ENCODE measurements around the gene APOBEC3C.
"Not testable (repeated sequence)": the region's sequence is repeated elsewhere in the genome, so short reads cannot be mapped to it uniquely, and the experiment has no call there.

Gene APOBEC3C

DNA sequence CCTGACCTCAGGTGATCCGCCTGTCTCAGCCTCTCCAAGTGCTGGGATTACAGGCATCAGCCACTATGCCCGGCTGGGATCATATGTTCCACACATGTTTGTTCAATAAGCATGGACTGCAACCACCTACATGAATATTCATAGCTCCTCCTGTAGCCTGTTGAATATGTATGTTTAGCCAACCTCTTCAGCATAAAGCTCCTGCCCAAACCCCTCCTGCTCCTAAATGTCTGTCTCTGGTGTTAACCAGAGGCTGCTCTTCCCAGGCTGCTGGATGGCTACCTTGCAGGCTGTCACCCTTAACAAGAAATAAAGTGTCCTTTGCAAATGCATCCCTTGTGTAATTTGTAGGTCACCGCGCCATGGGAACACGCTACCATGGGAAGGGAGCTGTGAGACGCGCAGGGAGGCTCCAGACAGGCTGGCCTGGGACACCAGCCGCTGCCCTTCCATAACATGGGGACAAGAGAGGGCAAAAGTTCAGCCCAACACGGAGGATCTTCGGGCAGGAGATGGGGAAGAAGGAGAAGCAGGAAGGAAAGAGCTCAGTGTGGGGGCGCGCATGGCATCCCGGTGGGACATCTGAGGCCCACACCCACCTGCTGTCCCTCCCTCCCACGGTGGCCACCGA lies 6.1 kb downstream of the APOBEC3C start:
- not testable (repeated sequence) for DNase-seq (ENCODE audit: low spot score)

DNA sequence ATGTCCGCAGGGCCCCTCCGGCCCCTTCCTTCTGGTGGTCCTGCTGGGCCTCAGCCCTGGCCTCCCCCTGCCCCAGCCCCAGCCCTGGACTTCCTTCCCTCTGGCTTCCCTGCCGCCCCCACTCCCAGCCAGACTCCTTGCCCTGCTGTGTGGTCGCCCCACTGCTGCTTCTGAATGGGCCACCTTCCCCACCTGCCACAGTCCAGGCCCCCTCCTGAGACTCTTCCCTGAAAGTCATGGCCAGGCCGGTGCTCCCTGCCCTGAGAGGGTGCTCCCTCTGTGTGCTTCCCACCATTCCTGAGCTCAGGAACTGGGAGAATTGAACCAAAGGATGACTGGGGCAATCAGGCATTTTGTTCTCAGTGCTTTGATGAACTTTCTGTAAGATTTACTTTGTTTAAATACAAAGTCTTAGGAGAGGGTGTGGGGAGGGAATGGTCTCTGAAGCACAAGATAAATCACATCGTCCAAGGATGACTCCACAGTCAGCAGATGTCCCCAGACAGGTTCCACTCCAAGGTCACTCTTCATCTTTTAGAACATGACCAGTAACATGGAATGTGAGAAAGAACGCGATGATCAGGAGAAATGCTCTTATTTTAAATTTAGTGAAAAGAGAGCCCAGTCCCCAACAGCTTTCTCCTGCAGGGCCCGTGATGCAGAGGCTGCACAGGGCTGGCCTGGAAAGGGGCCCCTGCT lies 7.6 kb downstream of the APOBEC3C start:
- DNase-seq (ENCODE audit: low spot score) = no peak

DNA sequence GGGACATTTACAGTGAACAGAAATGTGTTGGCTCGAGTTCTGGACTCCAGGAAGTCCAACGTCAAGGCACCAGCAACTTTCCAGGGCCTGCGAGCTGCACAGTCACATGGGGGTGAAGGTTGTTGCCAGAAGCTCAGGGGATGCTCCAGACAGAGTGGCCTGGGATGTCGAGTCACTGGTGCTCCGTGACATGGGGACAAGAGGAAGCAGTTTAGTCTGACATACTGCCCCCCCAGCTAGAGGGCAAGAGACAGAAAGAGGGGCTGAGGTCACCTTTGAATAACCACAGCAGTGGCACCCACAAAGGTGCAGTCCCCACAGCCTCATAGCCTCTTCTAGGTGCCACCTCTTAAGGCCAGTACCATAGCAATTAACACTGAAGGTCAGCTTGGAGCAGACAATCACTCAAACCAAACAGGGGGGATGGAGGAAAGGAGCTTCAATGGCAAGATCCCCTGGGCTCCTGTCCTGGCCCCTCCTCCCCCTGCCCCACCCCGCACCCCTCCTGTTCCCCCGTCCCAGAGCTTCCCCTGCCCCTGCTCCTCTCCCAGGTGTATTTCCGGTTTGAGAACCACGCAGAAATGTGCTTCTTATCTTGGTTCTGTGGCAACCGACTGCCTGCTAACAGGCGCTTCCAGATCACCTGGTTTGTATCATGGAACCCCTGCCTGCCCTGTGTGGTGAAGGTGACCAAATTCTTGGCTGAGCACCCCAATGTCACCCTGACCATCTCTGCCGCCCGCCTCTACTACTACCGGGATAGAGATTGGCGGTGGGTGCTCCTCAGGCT lies 10.7 kb downstream of the APOBEC3C start:
- no peak for DNase-seq (ENCODE audit: low spot score)

DNA sequence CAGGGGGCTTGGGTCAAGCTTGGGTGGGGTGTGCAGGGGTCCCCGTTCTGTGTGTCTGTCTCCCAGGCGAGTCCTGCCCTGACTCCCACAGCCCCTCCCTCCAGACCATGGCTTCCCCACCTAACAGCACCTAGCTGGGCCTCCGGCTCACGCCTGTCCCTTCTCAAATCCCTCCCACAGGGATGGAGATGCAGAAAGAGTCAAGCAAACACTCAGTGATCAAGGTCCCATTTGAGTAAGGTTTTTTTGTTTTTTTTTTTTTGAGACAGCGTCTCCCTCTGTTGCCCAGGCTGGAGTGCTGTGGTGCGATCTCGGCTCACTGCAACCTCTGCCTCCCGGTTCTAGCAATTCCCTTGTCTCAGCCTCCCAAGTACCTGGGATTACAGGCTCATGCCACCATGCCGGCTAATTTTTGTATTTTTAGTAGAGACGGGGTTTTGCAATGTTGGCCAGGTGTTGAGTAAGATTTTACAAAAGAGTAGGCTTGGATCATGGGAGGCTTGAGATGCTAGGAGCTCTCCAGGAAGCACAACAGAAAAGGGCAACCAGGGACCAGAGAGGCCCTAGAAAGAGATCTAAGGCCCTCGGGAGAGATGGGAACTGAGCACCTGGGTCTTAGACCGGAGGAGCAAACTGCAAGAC lies 12.6 kb downstream of the APOBEC3C start:
- DNase-seq (ENCODE audit: low spot score) = no peak

DNA sequence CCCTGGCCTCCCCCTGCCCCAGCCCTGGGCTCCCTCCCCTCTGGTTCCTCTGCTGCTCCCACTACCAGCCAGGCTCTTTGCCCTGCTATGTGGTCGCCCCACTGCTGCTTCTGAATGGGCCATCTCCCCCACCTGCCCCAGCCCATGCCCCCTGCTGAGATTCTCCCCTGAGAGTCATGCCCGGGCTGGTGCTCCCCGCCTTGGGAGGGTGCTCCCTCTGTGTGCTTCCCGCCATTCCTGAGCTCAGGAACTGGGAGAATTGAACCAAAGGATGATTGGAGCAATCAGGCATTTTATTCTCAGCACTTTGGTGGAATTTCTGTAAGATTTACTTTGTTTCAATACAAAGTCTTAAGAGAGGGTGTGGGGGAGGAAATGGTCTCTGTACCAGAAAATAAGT lies 13.7 kb downstream of the APOBEC3C start:
- no peak for DNase-seq (ENCODE audit: low spot score)

DNA sequence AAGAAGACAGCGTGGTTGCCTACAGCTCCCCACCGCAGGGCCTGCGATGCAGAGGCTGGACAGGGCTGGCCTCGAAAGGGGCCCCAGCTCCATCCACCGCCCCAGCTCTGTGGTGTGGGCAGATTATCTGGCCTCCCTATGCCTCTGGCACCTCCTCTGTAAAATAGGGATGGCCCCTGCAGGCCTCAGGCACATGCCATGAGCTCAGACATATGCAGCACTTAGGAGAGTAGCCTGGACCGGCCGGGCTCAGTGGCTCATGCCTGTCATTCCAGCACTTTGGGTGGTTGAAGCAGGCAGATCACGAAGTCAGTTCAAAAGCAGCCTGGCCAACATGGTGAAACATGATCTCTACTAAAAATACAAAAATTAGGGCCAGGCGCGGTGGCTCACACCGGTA lies 14.2 kb downstream of the APOBEC3C start:
- no peak for DNase-seq (ENCODE audit: low spot score)

DNA sequence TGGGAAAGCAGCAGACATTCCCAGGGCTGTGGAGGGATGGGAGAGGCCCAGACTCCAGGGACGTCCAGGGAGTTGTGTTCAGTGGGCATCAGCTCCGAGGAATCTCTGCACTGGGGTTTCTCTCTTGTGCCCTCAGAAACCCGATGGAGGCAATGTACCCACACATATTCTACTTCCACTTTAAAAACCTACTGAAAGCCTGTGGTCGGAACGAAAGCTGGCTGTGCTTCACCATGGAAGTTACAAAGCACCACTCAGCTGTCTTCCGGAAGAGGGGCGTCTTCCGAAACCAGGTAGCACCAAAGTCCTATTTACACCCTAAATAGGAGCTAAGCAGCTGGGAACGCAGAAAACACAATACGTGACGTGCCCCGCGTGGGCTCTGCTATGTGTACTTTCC lies 15.2 kb downstream of the APOBEC3C start:
- DNase-seq (ENCODE audit: low spot score) = no peak

DNA sequence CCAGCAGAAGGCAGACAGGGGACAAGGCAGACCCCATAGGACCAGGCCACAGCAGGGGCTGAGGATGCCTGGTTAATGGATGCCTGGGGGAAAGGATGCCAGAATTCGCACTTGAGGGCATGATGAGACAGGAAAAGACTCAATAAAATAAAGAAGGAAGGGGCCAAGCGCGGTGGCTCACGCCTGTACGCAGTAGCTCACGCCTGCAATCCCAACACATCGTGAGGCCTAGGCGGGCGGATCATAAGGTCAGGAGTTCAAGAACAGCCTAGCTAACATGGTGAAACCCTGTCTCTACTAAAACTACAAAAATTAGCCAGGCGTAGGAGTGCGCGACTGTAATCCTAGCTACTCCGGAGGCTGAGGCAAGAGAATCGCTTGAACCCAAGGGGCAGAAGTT lies 16.6 kb downstream of the APOBEC3C start:
- no peak for DNase-seq (ENCODE audit: low spot score)

DNA sequence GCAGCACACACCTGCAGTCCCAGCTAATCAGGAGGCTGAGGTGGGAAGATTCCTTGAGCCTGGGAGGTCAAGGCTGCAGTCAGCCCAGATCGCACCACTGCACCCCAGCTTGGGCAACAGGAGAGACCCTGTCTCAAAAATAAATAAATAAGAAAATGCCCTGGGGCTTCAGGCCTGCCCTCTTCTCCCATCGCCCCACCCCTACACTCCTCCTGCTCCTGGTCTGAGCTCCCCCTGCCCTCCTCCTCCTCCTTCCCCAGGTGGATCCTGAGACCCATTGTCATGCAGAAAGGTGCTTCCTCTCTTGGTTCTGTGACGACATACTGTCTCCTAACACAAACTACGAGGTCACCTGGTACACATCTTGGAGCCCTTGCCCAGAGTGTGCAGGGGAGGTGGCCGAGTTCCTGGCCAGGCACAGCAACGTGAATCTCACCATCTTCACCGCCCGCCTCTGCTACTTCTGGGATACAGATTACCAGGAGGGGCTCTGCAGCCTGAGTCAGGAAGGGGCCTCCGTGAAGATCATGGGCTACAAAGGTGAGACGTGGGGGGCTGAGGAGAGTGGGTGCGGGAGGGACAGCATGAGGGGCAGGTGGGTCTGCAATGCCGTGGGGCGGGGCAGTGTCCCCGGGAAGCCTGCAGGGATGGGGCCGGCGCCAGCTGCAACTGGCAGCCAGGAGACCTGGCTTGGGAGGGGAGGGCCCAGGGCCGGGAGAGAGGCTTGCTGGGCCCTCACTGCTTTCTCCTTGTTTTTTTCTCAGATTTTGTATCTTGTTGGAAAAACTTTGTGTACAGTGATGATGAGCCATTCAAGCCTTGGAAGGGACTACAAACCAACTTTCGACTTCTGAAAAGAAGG lies 17.6 kb downstream of the APOBEC3C start:
- DNase-seq (ENCODE audit: low spot score) = not testable (repeated sequence)

DNA sequence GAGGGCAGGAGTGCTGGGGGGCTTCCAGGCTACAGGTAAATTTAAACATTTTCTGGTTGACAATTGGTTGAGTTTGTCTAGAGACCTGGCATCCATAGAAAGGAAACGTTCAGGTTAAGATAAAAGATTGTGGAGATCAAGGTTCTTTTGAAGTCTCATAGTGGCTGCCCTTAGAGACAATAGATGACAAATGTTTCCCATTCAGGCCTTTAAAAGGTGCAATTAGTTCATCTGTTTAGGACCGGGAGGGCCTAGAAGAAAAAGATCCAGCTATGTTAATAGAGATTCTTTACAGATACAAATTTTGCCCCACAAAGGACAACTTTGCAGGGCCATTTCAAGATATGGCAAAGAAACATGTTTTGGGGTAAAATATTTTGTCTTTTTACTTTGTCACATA lies 23.0 kb downstream of the APOBEC3C start:
- not testable (repeated sequence) for DNase-seq (ENCODE audit: low spot score)

DNA sequence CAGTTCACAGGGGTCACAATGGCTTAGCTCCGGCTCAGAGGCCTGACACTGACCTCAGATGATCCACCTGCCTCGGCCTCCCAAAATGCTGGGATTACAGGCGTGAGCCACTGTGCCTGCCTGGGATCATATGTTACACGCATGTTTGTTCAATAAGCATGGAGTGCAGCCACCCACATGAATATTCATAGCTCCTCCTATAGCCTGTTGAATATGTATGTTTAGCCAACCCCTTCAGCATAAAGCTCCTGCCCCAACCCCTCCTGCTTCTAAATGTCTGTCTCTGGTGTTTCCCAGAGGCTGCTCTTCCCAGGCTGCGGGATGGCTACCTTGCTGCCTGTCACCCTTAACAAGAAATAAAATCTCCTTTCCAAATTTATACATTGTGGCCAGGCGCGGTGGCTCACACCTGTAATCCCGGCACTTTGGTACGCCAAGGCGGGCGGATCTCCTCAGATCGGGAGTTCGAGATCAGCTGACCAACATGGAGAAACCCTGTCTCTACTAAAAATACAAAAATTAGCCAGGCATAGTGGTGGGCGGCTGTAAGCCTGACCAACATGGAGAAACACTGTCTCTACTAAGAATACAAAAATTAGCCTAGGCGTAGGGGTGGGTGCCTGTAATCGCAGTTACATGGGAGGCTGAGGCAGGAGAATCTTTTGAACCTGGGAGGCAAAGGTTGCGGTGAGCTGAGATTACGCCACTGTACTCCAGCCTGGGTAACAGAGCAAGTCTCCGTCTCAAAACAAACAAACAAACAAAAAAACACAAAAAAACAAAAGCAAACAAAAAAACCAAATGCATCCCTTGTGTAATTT lies 25.5 kb downstream of the APOBEC3C start:
- no peak for DNase-seq (ENCODE audit: low spot score)

DNA sequence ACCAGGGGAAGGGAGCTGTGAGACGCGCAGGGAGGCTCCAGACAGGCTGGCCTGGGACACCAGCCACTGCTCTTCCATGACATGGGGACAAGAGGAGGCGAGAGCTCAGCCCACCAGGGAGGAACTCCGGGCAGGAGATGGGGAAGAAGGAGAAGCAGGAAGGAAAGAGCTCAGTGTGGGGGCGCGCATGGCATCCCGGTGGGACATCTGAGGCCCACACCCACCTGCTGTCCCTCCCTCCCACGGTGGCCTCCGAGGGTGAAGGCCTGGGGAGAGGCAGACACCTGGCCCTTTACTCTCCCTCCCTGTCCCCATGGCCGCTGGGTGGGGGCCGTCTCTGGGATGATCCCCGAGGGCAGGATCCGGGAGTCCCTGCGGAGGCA lies 26.1 kb downstream of the APOBEC3C start:
- not testable (repeated sequence) for DNase-seq (ENCODE audit: low spot score)

DNA sequence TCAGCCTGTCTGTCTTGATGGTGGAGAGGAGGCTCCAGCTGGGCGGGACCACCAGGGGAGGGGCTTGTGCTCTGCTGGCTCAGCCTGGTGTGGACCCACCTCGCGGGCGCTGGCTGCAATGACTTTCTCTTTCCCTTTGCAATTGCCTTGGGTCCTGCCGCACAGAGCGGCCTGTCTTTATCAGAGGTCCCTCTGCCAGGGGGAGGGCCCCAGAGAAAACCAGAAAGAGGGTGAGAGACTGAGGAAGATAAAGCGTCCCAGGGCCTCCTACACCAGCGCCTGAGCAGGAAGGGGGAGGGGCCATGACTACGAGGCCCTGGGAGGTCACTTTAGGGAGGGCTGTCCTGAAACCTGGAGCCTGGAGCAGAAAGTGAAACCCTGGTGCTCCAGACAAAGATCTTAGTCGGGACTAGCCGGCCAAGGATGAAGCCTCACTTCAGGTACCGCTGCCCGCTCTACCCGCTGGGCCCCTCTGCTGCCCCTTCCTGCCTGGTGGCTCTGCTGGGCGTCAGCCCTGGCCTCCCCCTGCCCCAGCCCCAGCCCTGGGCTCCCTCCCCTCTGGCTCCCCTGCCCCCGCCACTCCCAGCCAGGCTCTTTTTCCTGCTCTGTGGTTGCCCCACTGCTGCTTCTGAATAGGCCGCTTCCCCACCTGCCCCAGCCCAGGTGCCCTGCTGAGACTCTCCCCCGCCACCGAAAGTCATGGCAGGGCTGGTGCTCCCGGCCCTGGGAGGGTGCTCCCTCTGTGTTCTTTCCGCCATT lies 26.7 kb downstream of the APOBEC3C start, which contains the start of gene APOBEC3F:
Gene APOBEC3F (plus strand): TSS at position 327 of the 759 bp plus-strand sequence. CDS start 97 bp downstream, at position 424.
- DNase-seq (ENCODE audit: low spot score) = not testable (repeated sequence)

DNA sequence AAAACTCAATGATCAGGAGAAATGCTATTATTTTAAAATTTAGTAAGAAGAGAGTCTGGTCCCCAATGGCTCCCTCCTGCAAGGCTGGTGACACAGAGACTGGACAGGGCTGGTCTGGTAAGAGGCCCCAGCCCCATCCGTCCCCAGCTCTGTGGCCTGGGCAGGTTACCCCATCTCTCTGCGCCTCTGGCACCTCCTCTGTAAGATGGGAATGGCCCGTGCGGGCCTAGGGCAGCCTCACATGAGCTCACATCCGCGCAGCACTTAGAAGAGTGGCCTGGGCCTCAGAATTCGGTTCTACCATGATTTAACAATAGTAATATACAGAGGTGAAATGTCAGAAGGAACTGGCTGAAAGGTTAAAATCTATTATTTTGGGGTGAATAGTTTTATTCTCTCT lies 27.9 kb downstream of the APOBEC3C start:
- no peak for DNase-seq (ENCODE audit: low spot score)

DNA sequence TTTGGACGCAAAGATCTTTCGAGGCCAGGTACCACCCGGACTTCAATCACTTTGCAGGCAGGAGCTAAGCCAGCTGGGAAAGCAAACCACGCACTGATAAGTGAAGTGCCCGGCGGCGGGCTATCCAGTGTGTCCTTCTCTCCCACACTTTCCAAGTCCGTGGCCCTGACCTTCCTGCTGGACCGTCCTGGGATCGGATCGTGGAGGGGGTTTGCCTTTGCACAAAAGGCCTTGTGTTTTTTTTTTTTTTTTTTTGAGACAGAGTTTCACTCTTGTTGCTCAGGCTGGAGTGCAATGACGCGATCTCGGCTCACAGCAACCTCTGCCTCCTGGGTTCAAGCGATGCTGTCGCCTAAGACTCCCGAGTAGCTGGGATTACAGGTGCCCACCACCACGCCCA lies 29.0 kb downstream of the APOBEC3C start:
- not testable (repeated sequence) for DNase-seq (ENCODE audit: low spot score)

DNA sequence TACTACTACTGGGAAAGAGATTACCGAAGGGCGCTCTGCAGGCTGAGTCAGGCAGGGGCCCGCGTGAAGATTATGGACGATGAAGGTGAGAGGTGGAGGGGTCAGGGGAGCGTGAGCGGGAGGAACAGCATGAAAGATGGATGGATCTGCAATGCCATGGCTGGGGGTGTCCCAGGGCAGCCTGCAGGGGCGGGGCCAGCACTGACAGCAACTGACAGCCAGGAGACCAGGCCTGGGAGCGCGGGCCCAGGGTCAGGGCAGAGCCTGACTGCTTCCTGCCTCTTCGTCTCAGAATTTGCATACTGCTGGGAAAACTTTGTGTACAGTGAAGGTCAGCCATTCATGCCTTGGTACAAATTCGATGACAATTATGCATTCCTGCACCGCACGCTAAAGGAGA lies 31.1 kb downstream of the APOBEC3C start:
- not testable (repeated sequence) for DNase-seq (ENCODE audit: low spot score)

DNA sequence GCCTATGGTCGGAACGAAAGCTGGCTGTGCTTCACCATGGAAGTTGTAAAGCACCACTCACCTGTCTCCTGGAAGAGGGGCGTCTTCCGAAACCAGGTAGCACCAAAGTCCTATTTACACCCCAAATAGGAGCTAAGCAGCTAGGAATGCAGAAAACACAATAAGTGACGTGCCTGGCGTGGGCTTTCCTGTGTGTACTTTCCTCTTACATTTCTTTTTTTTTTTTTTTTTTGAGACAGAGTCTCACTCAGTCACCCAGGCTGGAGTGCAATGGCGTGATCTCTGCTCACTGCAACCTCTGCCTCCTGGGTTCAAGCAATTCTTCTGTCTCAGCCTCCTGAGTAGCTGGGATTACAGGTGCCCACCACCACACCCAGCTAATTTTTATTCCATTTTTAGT lies 35.4 kb downstream of the APOBEC3C start:
- not testable (repeated sequence) for DNase-seq (ENCODE audit: low spot score)

DNA sequence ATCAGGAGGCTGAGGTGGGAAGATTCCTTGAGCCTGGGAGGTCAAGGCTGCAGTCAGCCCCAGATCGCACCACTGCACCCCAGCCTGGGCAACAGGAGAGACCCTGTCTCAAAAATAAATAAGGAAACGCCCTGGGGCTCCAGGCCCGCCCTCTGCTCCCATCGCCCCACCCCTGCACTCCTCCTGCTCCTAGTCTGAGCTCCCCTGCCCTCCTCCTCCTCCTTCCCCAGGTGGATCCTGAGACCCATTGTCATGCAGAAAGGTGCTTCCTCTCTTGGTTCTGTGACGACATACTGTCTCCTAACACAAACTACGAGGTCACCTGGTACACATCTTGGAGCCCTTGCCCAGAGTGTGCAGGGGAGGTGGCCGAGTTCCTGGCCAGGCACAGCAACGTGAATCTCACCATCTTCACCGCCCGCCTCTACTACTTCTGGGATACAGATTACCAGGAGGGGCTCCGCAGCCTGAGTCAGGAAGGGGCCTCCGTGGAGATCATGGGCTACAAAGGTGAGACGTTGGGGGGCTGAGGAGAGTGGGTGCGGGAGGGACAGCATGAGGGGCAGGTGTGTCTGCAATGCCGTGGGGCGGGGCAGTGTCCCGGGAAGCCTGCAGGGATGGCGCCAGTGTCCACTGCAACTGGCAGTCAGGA lies 37.9 kb downstream of the APOBEC3C start:
- DNase-seq (ENCODE audit: low spot score) = not testable (repeated sequence)

DNA sequence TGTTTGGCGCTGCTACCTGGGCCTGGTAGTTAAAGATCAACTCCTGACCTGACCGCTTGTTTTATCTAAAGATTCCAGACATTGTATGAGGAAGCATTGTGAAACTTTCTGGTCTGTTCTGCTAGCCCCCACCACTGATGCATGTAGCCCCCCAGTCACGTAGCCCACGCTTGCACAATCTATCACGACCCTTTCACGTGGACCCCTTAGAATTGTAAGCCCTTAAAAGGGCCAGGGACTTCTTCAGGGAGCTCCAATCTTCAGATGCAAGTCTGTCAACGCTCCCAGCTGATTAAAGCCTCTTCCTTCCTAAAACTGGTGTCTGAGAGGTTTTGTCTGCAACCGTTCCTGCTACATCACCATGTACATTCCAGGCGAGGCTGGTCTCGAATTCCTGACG lies 41.6 kb downstream of the APOBEC3C start:
- DNase-seq (ENCODE audit: low spot score) = no peak

All from SK-N-DZ (cell line).